ENCODE results near the gene ETV3. TPM values are rescaled to one million over a fixed set of nuclear protein-coding genes. Genes with fewer than 3 reads are reported as not detected.

The ETV3 gene
- total and polyA plus RNA-seq, 2 of the 8 experiments (the other 6 are each of a cell fraction or from before 2014, with no cell fraction given) = 6.0 to 23.8 TPM

- no peaks in the 10 kb centered on the region for H3K79me1 ChIP-seq (ENCODE audit: low read depth, low read length)
- H2BK5ac ChIP-seq (ENCODE audit: low read depth, low read length) = no peak overlapping the region
- no peaks in the 10 kb centered on the region for H4K20me1 ChIP-seq (replicated peaks in 1 of 2; ENCODE audit: control insufficient read depth in 1 of 2, insufficient read depth in 2 of 2, low read length in 2 of 2)
- no peak overlapping the region for H3K14ac ChIP-seq (ENCODE audit: insufficient read length)
- H2BK15ac ChIP-seq (ENCODE audit: low read length) = no peak overlapping the region
- peak overlapping the region; percentile 35 for H3K4ac ChIP-seq (replicated peaks; ENCODE audit: insufficient read length, low read depth, low read length)
- DNase-seq (ENCODE audit: low read depth in 1 of 2, low spot score in 2 of 2) (no peak), FAIRE-seq (no peak)
- no peaks in the 10 kb centered on the region for H3K9me3 ChIP-seq (ENCODE audit: insufficient read depth in 2 of 2, low read depth in 1 of 2, low read length in 1 of 2)
- no peak overlapping the region for H2BK120ac ChIP-seq (replicated peaks; ENCODE audit: low read depth, low read length)
- H2AK5ac ChIP-seq (ENCODE audit: low read depth, low read length) = no peak overlapping the region
- 86% methylated on average over 2 of the region's 2 CpGs; no CpG with 5 or more reads in 1 of the 2 experiments for WGBS, 2 experiments (ENCODE audit: extremely low coverage in 1 of 2, insufficient coverage in 1 of 2, insufficient read length in 1 of 2, insufficient replicate concordance in 2 of 2, low coverage in 1 of 2, low lambda C conversion rate in 2 of 2, missing lambda C conversion rate in 1 of 2)
- H2AFZ ChIP-seq (ENCODE audit: low read length) = no peak overlapping the region
- no peak overlapping the region for H3K27ac ChIP-seq (ENCODE audit: low read depth, low read length)
- CTCF ChIA-PET (ENCODE audit: partially characterized antibody) = interaction anchor here (1.0 to 9.4 kb wide), 5 partner anchors 10 to 78 kb away, joined by 3 to 218 read pairs (median 5); partner anchors contain the start of gene ETV3
- H3K23me2 ChIP-seq (ENCODE audit: low read depth, low read length) = peaks cover 2% of the 10 kb centered on the region; the same call in 1 of the 2 replicates
- H2BK12ac ChIP-seq (ENCODE audit: low read depth, low read length) = no peak overlapping the region
- no peak overlapping the region for H3K56ac ChIP-seq (replicated peaks; ENCODE audit: insufficient read length, low read depth, low read length)
- no peak overlapping the region for H3K23ac ChIP-seq (ENCODE audit: insufficient read length)
- no peaks in the 10 kb centered on the region; a peak in 1 of 7 replicates for H3K27me3 ChIP-seq (replicated peaks in 1 of 4; ENCODE audit: control insufficient read depth in 3 of 4, extremely low read depth in 1 of 4, insufficient read depth in 3 of 4, low read length in 3 of 4)
- H3K18ac ChIP-seq (ENCODE audit: extremely low read depth, low read length) = no peak overlapping the region
- no peak overlapping the region for H4K91ac ChIP-seq (replicated peaks; ENCODE audit: insufficient read length, low read length)
- H3K9ac ChIP-seq (replicated peaks in 1 of 4; ENCODE audit: extremely low read depth in 1 of 4, low read depth in 3 of 4, low read length in 3 of 4) = no peak overlapping the region
- POLR2A ChIA-PET (ENCODE audit: partially characterized antibody) = interaction anchor here (7.5 kb wide), 1 partner anchor 14 kb away, joined by 70 read pairs; the partner anchor contains the start of gene ETV3
- H4K8ac ChIP-seq (ENCODE audit: extremely low read depth, insufficient read depth, low read length) = no peak overlapping the region
- H4K5ac ChIP-seq (ENCODE audit: insufficient read length, low read depth, low read length) = no peak overlapping the region
- no peak overlapping the region for H3K4me3 ChIP-seq (ENCODE audit: extremely low read depth in 1 of 4, insufficient read depth in 2 of 4, low read depth in 3 of 4, low read length in 4 of 4)
- H3K4me1 ChIP-seq (replicated peaks in 1 of 4; ENCODE audit: control insufficient read depth in 3 of 4, insufficient read depth in 4 of 4, low read length in 3 of 4) = peaks cover 0 to 7% (median 4%) of the 10 kb centered on the region in 4 experiments; a peak in 5 of 7 replicates
- no peak for TF ChIP-seq GABPA (IDR thresholded peaks at IDR 0.05; ENCODE audit: borderline replicate concordance, insufficient read depth, low read length)
- H3K79me2 ChIP-seq (ENCODE audit: control insufficient read depth in 1 of 2, insufficient read depth in 2 of 2, low read length in 2 of 2) = no peaks in the 10 kb centered on the region
- no peaks in the 10 kb centered on the region for H3K36me3 ChIP-seq (ENCODE audit: control insufficient read depth in 2 of 4, insufficient read depth in 4 of 4, low read length in 3 of 4)
- no peak overlapping the region; the same call in 1 of the 2 replicates for H2BK20ac ChIP-seq (ENCODE audit: low read length)
- no peak overlapping the region for H3K4me2 ChIP-seq (ENCODE audit: insufficient read depth in 1 of 2, low read depth in 2 of 2, low read length in 2 of 2)
Observed at GRCh38 chr1:157152510-157152909, 14.3 kb upstream of the ETV3 start.

All from H1 (cell line).